Measurements from ENCODE around the gene PDE6C.

The PDE6C gene

GRCh38 chr10:93593254-93593653 lies 19.1 kb upstream of the PDE6C start:
- TF ChIP-seq CTCF (conservative IDR thresholded peaks at IDR 0.05; ENCODE audit: control insufficient read depth, insufficient read depth, low read depth, low read length), result no peak
- no peak overlapping the region for H3K4me3 ChIP-seq (ENCODE audit: control insufficient read depth, low read depth, low read length)
- no peak for DNase-seq (ENCODE audit: low read depth)

GRCh38 chr10:93593749-93594148 lies 18.6 kb upstream of the PDE6C start:
- no peak overlapping the region for H3K4me3 ChIP-seq (ENCODE audit: control insufficient read depth, low read depth, low read length)
- DNase-seq (ENCODE audit: low read depth), result no peak
- TF ChIP-seq CTCF (conservative IDR thresholded peaks at IDR 0.05; ENCODE audit: control insufficient read depth, insufficient read depth, low read depth, low read length), result no peak

GRCh38 chr10:93594518-93594917 lies 17.8 kb upstream of the PDE6C start:
- no peak for DNase-seq (ENCODE audit: low read depth)
- TF ChIP-seq CTCF (conservative IDR thresholded peaks at IDR 0.05; ENCODE audit: control insufficient read depth, insufficient read depth, low read depth, low read length), result no peak

DNA sequence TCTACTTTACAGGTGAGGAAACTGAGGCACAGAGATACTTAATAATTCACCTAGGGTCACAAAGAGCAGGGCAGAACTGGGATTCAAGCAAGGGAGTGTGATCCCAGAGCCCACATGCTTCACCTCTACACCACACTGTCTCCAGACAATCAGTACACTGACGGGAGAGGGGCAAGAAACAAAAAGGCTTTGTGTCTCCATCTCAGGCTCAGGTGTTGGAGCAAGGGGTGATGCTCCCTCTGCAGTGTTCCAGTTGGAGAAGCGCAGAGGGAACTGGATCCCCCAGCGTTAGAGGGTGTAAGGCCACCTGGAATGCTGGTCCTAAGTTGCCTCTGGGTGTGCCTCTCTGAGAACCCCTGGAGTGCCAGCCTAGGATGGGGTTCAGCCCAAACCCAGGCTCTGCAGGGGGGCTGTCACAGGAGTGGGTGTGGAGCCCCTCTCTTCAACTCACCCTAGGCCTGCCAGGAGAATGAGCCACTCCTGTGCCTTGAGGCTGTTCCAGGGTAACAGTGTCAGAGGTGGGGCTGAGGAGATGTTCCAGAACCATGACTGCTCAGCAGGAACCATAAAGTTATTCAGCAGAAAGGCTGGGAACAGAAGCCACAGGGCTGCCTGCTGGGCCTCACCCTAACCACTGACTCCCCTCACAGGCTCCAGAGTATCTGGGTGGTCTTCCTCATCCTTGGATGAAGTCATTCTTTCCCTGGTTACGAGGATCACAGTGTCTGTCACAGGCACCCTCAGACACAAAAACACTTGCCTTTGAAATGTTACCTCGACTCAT lies 16.8 kb upstream of the PDE6C start:
- DNase-seq (ENCODE audit: low read depth), result no peak
- H3K4me3 ChIP-seq (ENCODE audit: control insufficient read depth, low read depth, low read length), result no peak overlapping the region
- TF ChIP-seq CTCF (conservative IDR thresholded peaks at IDR 0.05; ENCODE audit: control insufficient read depth, insufficient read depth, low read depth, low read length), result no peak

More at GRCh38 chr10:93594518-93594917, 17.8 kb upstream of the PDE6C start:
- no peak overlapping the region for H3K4me3 ChIP-seq (ENCODE audit: control insufficient read depth, low read depth, low read length)

- DNase-seq (ENCODE audit: low read depth), result no peak
- no peak overlapping the region for H3K4me3 ChIP-seq (ENCODE audit: control insufficient read depth, low read depth, low read length)
- TF ChIP-seq CTCF (conservative IDR thresholded peaks at IDR 0.05; ENCODE audit: control insufficient read depth, insufficient read depth, low read depth, low read length), result no peak
Measured at GRCh38 chr10:93596539-93596938, 15.8 kb upstream of the PDE6C start.

DNA sequence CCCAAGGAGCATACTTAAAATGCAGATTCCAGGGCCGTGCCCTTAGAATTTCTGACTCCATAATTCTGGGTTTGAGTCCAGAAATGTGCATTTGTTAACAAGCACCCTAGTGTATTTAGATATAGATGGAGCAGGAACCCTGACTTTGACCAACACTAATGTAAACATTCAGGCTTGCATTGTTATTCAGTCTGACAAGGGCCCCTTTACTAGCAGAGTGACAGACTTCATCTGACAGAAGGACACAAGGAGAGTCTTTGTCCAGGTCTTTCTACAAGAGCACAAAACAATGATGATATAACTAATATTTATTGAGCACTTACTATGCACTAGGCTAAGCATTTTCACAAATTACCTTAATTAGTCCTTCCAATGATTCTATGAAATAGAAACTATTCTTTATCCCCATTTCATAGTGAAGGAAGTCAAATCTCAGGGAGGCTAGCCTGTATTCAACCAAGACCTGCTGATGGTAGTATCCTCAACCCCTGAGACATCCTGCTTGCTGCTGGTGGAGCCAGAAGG lies 15.2 kb upstream of the PDE6C start:
- TF ChIP-seq CTCF (conservative IDR thresholded peaks at IDR 0.05; ENCODE audit: control insufficient read depth, insufficient read depth, low read depth, low read length), result no peak
- no peak overlapping the region for H3K4me3 ChIP-seq (ENCODE audit: control insufficient read depth, low read depth, low read length)
- DNase-seq (ENCODE audit: low read depth), result no peak
